Fibroblast of the conjunctiva (primary cell): Measurements from ENCODE around the gene CAPG.
A peak's percentile ranks its signal among the peaks of the same experiment; 100 is the strongest.

ENCODE experiments used
- DNase-seq: peaks from one replicate; pipeline ENCODE4 v3.0.0-alpha.2; 2010; ENCODE audit warnings: low read depth

The CAPG gene

DNA sequence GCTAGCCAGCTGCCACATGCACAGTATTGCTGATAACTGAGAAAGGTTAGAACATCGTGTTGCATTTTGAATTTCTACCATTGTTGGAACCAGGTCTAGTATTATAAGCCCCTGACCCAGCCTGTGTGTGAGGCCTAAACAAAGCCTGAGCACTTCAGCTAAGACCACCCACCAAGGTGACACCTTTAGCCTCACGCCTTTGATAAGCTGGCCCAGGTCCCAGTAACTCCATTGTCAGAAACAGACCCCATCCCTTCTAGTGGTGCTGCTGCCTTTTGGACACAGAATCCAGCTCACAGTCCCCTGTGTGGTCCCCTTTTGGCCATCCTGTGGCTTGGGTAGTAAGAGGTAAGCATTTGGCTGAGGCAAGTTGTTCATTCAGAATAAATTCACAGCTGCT is 54.0 kb downstream of the CAPG start:
- DNase-seq = no peak

DNA sequence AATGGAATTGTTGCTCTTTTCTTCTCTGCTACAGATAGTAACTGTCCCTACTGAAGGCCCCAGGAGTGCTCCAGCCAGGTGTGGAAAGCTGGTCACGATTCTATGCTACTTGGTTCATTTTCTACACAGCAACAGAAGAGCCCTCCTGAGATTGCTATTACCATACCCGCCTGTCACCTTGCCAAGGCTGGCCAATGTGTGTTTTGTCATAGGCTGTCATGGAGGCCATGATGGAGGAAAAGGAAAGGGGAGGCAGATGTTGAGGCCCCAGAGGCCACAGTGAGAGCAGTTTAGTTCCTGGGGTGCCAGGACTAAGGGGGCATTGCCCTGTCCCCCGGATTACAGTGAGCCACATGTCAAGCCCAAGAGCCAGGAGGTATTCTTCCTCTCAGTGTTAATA is 54.6 kb downstream of the CAPG start:
- no peak for DNase-seq

DNA sequence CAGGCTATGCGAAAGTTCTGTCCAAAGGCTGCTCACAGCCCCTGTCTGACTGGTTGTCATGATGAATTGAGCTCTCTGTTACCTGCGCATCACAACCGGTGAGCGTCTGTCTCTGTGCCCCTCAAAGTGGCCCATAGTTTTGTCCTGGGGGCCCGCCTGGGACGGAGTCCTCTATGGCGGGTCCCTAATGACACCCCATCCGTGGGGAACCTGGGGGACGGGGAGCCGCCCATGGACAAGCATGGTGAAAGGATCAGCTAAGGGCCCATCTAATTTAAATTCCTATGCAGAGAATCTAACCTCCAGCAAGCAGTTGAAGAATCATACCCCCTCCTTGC is 55.1 kb downstream of the CAPG start:
- DNase-seq = no peak

- peak; percentile 98 for DNase-seq
Observed at GRCh38 chr2:85354286-85355072, 55.7 kb downstream of the CAPG start, which contains the start of the genes ELMOD3 and RETSAT. Gene ELMOD3, plus strand, starts transcription at chr2:85354769. Its CDS starts 2,430 bp downstream, at chr2:85357199. Gene RETSAT, minus strand, starts transcription at chr2:85354528. Its CDS starts 21 bp downstream, at chr2:85354507.

- DNase-seq = no peak
Observed at GRCh38 chr2:85353876-85354285, 56.3 kb downstream of the CAPG start.

- DNase-seq = no peak
Observed at GRCh38 chr2:85347599-85347998, 62.6 kb downstream of the CAPG start.
